GM10248 (cell line): ENCODE results near the gene FOXR1.

Source experiments
- CTCF ChIA-PET: fragments of 300-600 bp; sonication (Branson Sonifier 250); formaldehyde crosslinking; extraction: SDS; loops from one replicate; lab custom pipeline; 2021; ENCODE audit warnings: antibody characterized with exemption; lab: Yijun Ruan, JAX
- POLR2A ChIA-PET: fragments of 350-650 bp; sonication (Branson Sonifier 250); formaldehyde crosslinking; extraction: SDS; loops from one replicate; lab custom pipeline; 2020; ENCODE audit warnings: antibody characterized with exemption; lab: Yijun Ruan, JAX
- DNase-seq: peaks from one replicate; pipeline ENCODE4 v3.0.0; 2012; ENCODE audit errors: extremely low spot score
- CTCF ChIP-seq: IDR thresholded peaks from 2 replicates; pipeline ENCODE4 v1.5.1; 2012; ENCODE audit warnings: mild to moderate bottlenecking, low read depth; ENCODE audit errors: extremely low read depth, missing control alignments, control extremely low read depth

The FOXR1 gene

GRCh38 chr11:119030329-119031047 is 58.9 kb downstream of the FOXR1 start, which contains the start of gene SLC37A4:
SLC37A4 (minus strand) TSS chr11:119030877.
- DNase-seq = peak; percentile 99
- CTCF ChIA-PET = interaction anchor here (0.9 to 4.6 kb wide), 14 partner anchors 8 to 241 kb away, joined by 3 to 47 read pairs (median 4); partner anchors contain the start of genes CENATAC, DPAGT1, RPS25 and TRAPPC4
- peak; percentile 96 for TF ChIP-seq CTCF
- POLR2A ChIA-PET = interaction anchor here (1.0 kb wide), 1 partner anchor 12 kb away, joined by 5 read pairs; the partner anchor contains the start of genes RPS25 and TRAPPC4
